ENCODE measurements around the gene CTNS. TPM values are rescaled to one million over a fixed set of nuclear protein-coding genes. Genes with fewer than 3 reads are reported as not detected.

CTNS gene
- total and polyA plus RNA-seq, 7 experiments from 2014 or later = 4.7 to 15.2 (median 8.8) TPM

GRCh38 chr17:3669548-3669947 lies 33.0 kb downstream of the CTNS start:
- Histone ChIP-seq H3K27ac (ENCODE audit: low read depth, low read length) (peak overlapping the region; percentile 76), H3K27me3 (ENCODE audit: control insufficient read depth in 2 of 2, insufficient read depth in 2 of 2, low read length in 2 of 2) (no peaks in the 10 kb centered on the region), H3K9me3 (ENCODE audit: control insufficient read depth in 2 of 3, low read length in 3 of 3) (no peaks in the 10 kb centered on the region), H3K4me1 (ENCODE audit: control insufficient read depth in 2 of 2, insufficient read depth in 2 of 2, low read length in 2 of 2) (peaks cover 8 to 17% of the 10 kb centered on the region in 2 donors), H3K4me3 (ENCODE audit: low read length) (peak overlapping the region; percentile 91), H3K36me3 (ENCODE audit: control insufficient read depth in 2 of 3, insufficient read depth in 3 of 3, low read length in 3 of 3) (peaks cover 0 to 7% (median 3%) of the 10 kb centered on the region in 3 experiments)
- DNase-seq (no peak), ATAC-seq (no peak)
- Mint-ChIP-seq H3K4me1 (peaks cover 21 to 43% (median 30%) of the 10 kb centered on the region in 7 donors), H3K9me3 (peaks cover 0 to 2% (median 0%) of the 10 kb centered on the region in 11 donors), H3K4me3 (peak overlapping the region; percentile 82 to 94 (median 91)), H3K36me3 (peaks cover 0 to 6% (median 0%) of the 10 kb centered on the region in 5 donors), H3K27me3 (peaks cover 0 to 2% (median 0%) of the 10 kb centered on the region in 5 donors), H3K27ac (peak overlapping the region; percentile 42 to 93 (median 85))
- ChIA-PET CTCF (interaction anchor here (0.6 kb wide), 1 partner anchor 68 kb away, joined by 4 read pairs; no protein-coding TSS in a partner anchor), POLR2A (interaction anchor here (0.6 to 2.1 kb wide), 4 partner anchors 9 to 54 kb away, joined by 3 to 7 read pairs (median 4); partner anchors contain the start of genes CTNS, HASPIN and SHPK)
- intact Hi-C loops (cut with micrococcal nuclease) = loop anchor here (2.0 to 5.0 kb wide), 4 partner anchors 53 to 959 kb away; partner anchors contain the start of genes CAMKK1 (in 1 of the 2), CLUH (in 1 of the 2) and HASPIN (in 1 of the 2)

DNA sequence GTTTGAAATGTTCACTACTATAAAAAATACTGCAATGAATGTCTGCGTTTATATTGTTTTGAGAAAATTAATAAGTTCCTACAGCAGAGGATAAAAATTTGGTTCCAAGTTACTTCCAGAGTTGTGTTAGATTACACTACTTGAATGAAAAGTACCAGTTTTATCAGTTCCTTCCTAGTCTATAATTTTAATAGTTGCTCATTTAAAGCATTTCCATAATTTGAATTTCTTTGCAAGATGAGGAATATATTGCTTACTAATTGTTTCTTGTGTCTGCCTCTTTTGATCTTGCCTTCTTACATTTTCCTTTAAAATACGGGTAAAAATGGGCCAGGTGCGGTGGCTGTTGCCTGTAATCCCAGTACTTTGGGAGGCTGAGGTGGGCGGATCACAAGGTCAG lies 36.0 kb downstream of the CTNS start:
- CTCF ChIA-PET = no interaction called here

DNA sequence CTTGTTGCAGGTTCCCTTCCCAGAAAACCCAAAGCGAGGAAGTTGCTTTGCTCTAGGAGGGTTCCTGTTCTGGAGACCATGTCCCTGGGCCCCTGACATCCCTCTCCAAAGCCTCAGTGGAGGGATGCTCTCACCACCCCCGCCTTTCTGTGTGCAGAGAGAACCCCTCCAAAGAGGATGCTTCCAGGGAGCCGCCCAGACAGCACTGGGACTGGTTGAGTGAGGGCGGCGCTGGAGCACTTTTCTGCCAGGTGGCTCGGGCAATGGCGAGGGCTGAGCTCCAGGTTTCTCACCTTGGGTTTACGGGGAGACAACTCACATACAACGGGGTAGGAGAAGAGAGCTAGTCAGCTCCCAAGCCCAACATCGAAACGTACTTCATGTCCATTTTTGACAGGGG lies 39.3 kb downstream of the CTNS start:
- no peak overlapping the region for H3K27ac ChIP-seq (ENCODE audit: low read depth, low read length)
- Mint-ChIP-seq H3K4me1 (peaks cover 3 to 13% (median 5%) of the 10 kb centered on the region in 7 donors), H3K27ac (peak overlapping the region in 2 of 9 donors; percentile 34 to 48), H3K4me3 (no peak overlapping the region), H3K36me3 (peaks cover 0 to 14% (median 0%) of the 10 kb centered on the region in 5 donors), H3K9me3 (peaks cover 0 to 2% (median 0%) of the 10 kb centered on the region in 11 donors), H3K27me3 (no peaks in the 10 kb centered on the region)
- H3K4me3 ChIP-seq (ENCODE audit: low read length) = no peak overlapping the region
- POLR2A ChIA-PET = no interaction called here
- peaks cover 0 to 33% (median 0%) of the 10 kb centered on the region in 3 experiments for H3K36me3 ChIP-seq (ENCODE audit: control insufficient read depth in 2 of 3, insufficient read depth in 3 of 3, low read length in 3 of 3)
- intact Hi-C loops (cut with micrococcal nuclease) = no loop called here
- H3K27me3 ChIP-seq (ENCODE audit: control insufficient read depth in 2 of 2, insufficient read depth in 2 of 2, low read length in 2 of 2) = no peaks in the 10 kb centered on the region
- CTCF ChIA-PET = interaction anchor here (1.5 kb wide), 1 partner anchor 152 kb away, joined by 5 read pairs; no protein-coding TSS in a partner anchor
- DNase-seq (no peak), ATAC-seq (no peak)
- H3K4me1 ChIP-seq (ENCODE audit: control insufficient read depth in 2 of 2, insufficient read depth in 2 of 2, low read length in 2 of 2) = no peaks in the 10 kb centered on the region
- no peaks in the 10 kb centered on the region for H3K9me3 ChIP-seq (ENCODE audit: control insufficient read depth in 2 of 3, low read length in 3 of 3)

More for the DNA sequence above, 36.0 kb downstream of the CTNS start:
- Mint-ChIP-seq H3K36me3 (peaks cover 0 to 8% (median 0%) of the 10 kb centered on the region in 5 donors), H3K27ac (no peak overlapping the region), H3K4me3 (no peak overlapping the region), H3K27me3 (peaks cover 0 to 2% (median 0%) of the 10 kb centered on the region in 5 donors), H3K4me1 (peaks cover 10 to 28% (median 19%) of the 10 kb centered on the region in 7 donors), H3K9me3 (peaks cover 0 to 2% (median 0%) of the 10 kb centered on the region in 11 donors)
- H3K9me3 ChIP-seq (ENCODE audit: control insufficient read depth in 2 of 3, low read length in 3 of 3) = no peaks in the 10 kb centered on the region
- intact Hi-C loops (cut with micrococcal nuclease) = no loop called here
- POLR2A ChIA-PET = no interaction called here
- peaks cover 0 to 15% (median 3%) of the 10 kb centered on the region in 3 experiments for H3K36me3 ChIP-seq (ENCODE audit: control insufficient read depth in 2 of 3, insufficient read depth in 3 of 3, low read length in 3 of 3)
- no peaks in the 10 kb centered on the region for H3K27me3 ChIP-seq (ENCODE audit: control insufficient read depth in 2 of 2, insufficient read depth in 2 of 2, low read length in 2 of 2)
- DNase-seq (no peak), ATAC-seq (no peak)
- no peak overlapping the region for H3K27ac ChIP-seq (ENCODE audit: low read depth, low read length)
- peaks cover 8 to 15% of the 10 kb centered on the region in 2 donors for H3K4me1 ChIP-seq (ENCODE audit: control insufficient read depth in 2 of 2, insufficient read depth in 2 of 2, low read length in 2 of 2)
- H3K4me3 ChIP-seq (ENCODE audit: low read length) = no peak overlapping the region

GRCh38 chr17:3678095-3678820 lies 41.7 kb downstream of the CTNS start:
- Histone ChIP-seq H3K4me1 (ENCODE audit: control insufficient read depth in 2 of 2, insufficient read depth in 2 of 2, low read length in 2 of 2) (peaks cover 3 to 6% of the 10 kb centered on the region in 2 donors), H3K36me3 (ENCODE audit: control insufficient read depth in 2 of 3, insufficient read depth in 3 of 3, low read length in 3 of 3) (peaks cover 0 to 29% (median 0%) of the 10 kb centered on the region in 3 experiments), H3K9me3 (ENCODE audit: control insufficient read depth in 2 of 3, low read length in 3 of 3) (no peaks in the 10 kb centered on the region), H3K4me3 (ENCODE audit: low read length) (no peak overlapping the region), H3K27ac (ENCODE audit: low read depth, low read length) (no peak overlapping the region), H3K27me3 (ENCODE audit: control insufficient read depth in 2 of 2, insufficient read depth in 2 of 2, low read length in 2 of 2) (no peaks in the 10 kb centered on the region)
- DNase-seq (peak in 1 of 9 donors; percentile 6), ATAC-seq (no peak)
- POLR2A ChIA-PET = interaction anchor here (0.7 to 0.8 kb wide), 2 partner anchors 9 to 168 kb away, joined by 3 to 5 read pairs; partner anchors contain the start of genes EMC6 and NCBP3
- Mint-ChIP-seq H3K27me3 (no peaks in the 10 kb centered on the region), H3K4me1 (peaks cover 0 to 22% (median 5%) of the 10 kb centered on the region in 7 donors), H3K36me3 (peaks cover 0 to 23% (median 0%) of the 10 kb centered on the region in 5 donors), H3K4me3 (no peak overlapping the region), H3K9me3 (no peaks in the 10 kb centered on the region), H3K27ac (peak overlapping the region in 1 of 9 donors; percentile 49)
- CTCF ChIA-PET = no interaction called here
- intact Hi-C loops (cut with micrococcal nuclease) = no loop called here

GRCh38 chr17:3678821-3679530 lies 42.4 kb downstream of the CTNS start:
- peaks cover 4 to 7% of the 10 kb centered on the region in 2 donors for H3K4me1 ChIP-seq (ENCODE audit: control insufficient read depth in 2 of 2, insufficient read depth in 2 of 2, low read length in 2 of 2)
- H3K36me3 ChIP-seq (ENCODE audit: control insufficient read depth in 2 of 3, insufficient read depth in 3 of 3, low read length in 3 of 3) = peaks cover 0 to 29% (median 0%) of the 10 kb centered on the region in 3 experiments
- no peak overlapping the region for H3K4me3 ChIP-seq (ENCODE audit: low read length)
- intact Hi-C loops (cut with micrococcal nuclease) = no loop called here
- H3K27me3 ChIP-seq (ENCODE audit: control insufficient read depth in 2 of 2, insufficient read depth in 2 of 2, low read length in 2 of 2) = no peaks in the 10 kb centered on the region
- H3K27me3 Mint-ChIP-seq = no peaks in the 10 kb centered on the region
- CTCF ChIA-PET = no interaction called here
- peaks cover 0 to 25% (median 0%) of the 10 kb centered on the region in 5 donors for H3K36me3 Mint-ChIP-seq
- H3K4me3 Mint-ChIP-seq = no peak overlapping the region
- H3K27ac Mint-ChIP-seq = no peak overlapping the region
- peaks cover 0 to 25% (median 6%) of the 10 kb centered on the region in 7 donors for H3K4me1 Mint-ChIP-seq
- POLR2A ChIA-PET = interaction anchor here (0.8 kb wide), 1 partner anchor 10 kb away, joined by 3 read pairs; the partner anchor contains the start of gene EMC6
- DNase-seq (peak in 1 of 9 donors; percentile 4), ATAC-seq (no peak)
- H3K9me3 ChIP-seq (ENCODE audit: control insufficient read depth in 2 of 3, low read length in 3 of 3) = no peaks in the 10 kb centered on the region
- no peaks in the 10 kb centered on the region for H3K9me3 Mint-ChIP-seq
- H3K27ac ChIP-seq (ENCODE audit: low read depth, low read length) = no peak overlapping the region

- ChIA-PET POLR2A (interaction anchor here (0.5 kb wide), 1 partner anchor 60 kb away, joined by 3 read pairs; no protein-coding TSS in a partner anchor), CTCF (no interaction called here)
- H3K27me3 Mint-ChIP-seq = no peaks in the 10 kb centered on the region
- Histone ChIP-seq H3K27ac (ENCODE audit: low read depth, low read length) (no peak overlapping the region), H3K36me3 (ENCODE audit: control insufficient read depth in 2 of 3, insufficient read depth in 3 of 3, low read length in 3 of 3) (peaks cover 0 to 29% (median 0%) of the 10 kb centered on the region in 3 experiments), H3K9me3 (ENCODE audit: control insufficient read depth in 2 of 3, low read length in 3 of 3) (no peaks in the 10 kb centered on the region), H3K4me3 (ENCODE audit: low read length) (no peak overlapping the region), H3K27me3 (ENCODE audit: control insufficient read depth in 2 of 2, insufficient read depth in 2 of 2, low read length in 2 of 2) (no peaks in the 10 kb centered on the region), H3K4me1 (ENCODE audit: control insufficient read depth in 2 of 2, insufficient read depth in 2 of 2, low read length in 2 of 2) (peaks cover 4 to 7% of the 10 kb centered on the region in 2 donors)
- H3K4me3 Mint-ChIP-seq = peak overlapping the region in 1 of 10 donors; percentile 53
- DNase-seq = peak in 1 of 9 donors; percentile 1
- intact Hi-C loops (cut with micrococcal nuclease) = no loop called here
- no peak for ATAC-seq
- H3K4me1 Mint-ChIP-seq = peaks cover 0 to 25% (median 6%) of the 10 kb centered on the region in 7 donors
- H3K9me3 Mint-ChIP-seq = no peaks in the 10 kb centered on the region
- peak overlapping the region in 3 of 9 donors; percentile 38 to 61 (median 59) for H3K27ac Mint-ChIP-seq
- peaks cover 0 to 25% (median 0%) of the 10 kb centered on the region in 5 donors for H3K36me3 Mint-ChIP-seq
Measured at GRCh38 chr17:3679531-3680126, 43.1 kb downstream of the CTNS start.

Measured in naive thymus-derived CD4-positive, alpha-beta T cell (primary cell).